VCaP (cell line): ENCODE data around the gene ARHGAP26.

Source experiments
- H3K27ac ChIP-seq: fragments of 450-650 bp; 2 replicates; pipeline ENCODE4 v1.5.1; 2017
- TF ChIP-seq, protein P1 (sequence below): fragments of 450-650 bp; conservative IDR thresholded peaks from 2 replicates; pipeline ENCODE4 v1.5.1; 2017; ENCODE audit warnings: mild to moderate bottlenecking, moderate library complexity

Gene ARHGAP26

DNA sequence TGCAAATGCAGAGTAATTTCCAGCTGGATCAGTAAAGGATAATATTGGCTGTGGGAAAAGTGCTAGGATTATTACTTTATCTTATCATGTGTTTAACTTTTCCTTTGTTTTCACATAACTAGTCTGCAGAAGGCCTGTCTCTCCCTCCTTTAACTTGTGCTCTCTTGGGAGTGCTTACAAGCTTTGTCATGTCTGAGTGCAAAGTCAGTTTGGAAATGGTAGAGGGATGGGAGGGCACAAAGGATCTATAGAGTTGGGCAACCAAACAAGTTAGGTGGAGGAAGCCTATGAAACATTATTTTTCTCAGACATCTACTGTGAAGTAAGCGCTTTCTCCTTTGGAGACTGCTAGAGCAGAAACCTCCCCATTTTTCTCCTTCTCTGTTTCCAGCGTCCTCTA lies 308.8 kb downstream of the ARHGAP26 start:
- TF ChIP-seq, protein P1, sequence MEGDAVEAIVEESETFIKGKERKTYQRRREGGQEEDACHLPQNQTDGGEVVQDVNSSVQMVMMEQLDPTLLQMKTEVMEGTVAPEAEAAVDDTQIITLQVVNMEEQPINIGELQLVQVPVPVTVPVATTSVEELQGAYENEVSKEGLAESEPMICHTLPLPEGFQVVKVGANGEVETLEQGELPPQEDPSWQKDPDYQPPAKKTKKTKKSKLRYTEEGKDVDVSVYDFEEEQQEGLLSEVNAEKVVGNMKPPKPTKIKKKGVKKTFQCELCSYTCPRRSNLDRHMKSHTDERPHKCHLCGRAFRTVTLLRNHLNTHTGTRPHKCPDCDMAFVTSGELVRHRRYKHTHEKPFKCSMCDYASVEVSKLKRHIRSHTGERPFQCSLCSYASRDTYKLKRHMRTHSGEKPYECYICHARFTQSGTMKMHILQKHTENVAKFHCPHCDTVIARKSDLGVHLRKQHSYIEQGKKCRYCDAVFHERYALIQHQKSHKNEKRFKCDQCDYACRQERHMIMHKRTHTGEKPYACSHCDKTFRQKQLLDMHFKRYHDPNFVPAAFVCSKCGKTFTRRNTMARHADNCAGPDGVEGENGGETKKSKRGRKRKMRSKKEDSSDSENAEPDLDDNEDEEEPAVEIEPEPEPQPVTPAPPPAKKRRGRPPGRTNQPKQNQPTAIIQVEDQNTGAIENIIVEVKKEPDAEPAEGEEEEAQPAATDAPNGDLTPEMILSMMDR, result no peak

DNA sequence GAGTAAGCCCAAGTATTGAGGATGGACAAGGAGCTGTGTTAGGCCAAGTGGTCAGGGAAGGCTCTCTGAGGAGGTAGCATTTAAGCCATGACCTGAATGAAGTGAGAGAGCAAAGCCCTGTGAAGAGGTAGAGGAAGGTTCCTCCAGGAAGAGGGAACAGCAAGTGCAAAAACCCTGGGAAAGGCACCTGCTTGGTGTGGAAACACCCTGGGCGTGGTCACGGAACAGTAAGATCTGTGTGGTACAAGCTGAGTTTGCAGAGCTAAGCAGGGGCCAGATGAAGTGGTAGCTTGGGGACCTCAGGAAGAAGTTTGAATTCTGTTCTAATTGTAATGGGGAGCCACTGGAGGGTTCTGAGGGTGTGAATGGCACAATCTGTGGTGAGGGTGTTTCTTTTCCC lies 310.2 kb downstream of the ARHGAP26 start:
- TF ChIP-seq, protein P1, result no peak
- no peak overlapping the region for H3K27ac ChIP-seq

More for the DNA sequence above, 308.8 kb downstream of the ARHGAP26 start:
- H3K27ac ChIP-seq, result no peak overlapping the region

DNA sequence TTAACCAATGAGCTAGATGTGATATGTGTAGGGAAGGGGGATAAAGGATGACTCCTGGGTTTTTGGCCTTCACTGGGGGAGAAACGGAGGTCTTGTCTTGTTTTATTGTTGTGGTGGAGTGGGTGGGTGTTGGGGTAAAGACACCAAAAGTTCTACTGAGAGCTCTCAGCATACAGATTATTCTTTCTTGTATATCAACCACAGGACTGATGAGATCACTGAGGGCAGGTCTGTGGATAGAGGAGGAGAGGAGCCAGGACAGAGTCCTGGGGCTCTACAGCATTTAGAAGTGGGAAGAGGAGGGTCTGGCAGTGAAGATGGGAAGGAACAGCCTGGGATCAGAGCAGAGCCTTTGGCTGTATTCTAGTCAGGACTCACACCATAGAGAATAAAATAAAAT lies 310.8 kb downstream of the ARHGAP26 start:
- no peak overlapping the region for H3K27ac ChIP-seq
- TF ChIP-seq, protein P1, result no peak

DNA sequence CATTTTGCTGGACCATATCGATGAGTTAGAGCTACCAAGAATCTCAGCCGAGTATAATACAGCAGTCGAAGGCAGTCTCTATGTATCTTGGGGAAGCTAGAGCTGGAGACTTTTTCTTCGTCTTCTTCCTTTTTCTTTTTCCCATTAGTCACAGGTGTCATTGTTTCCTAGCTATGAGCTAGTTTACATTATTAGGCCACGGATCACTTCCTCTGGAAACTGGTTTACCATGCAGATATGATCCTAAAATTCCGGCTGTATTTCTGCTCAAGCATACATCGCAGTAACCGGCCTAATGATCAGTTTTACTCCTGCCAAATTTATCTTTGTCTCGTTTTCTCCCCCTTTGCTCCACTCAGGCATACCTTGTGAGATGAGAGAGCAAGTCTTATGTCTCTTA lies 312.8 kb downstream of the ARHGAP26 start:
- no peak overlapping the region for H3K27ac ChIP-seq
- TF ChIP-seq, protein P1, result no peak

DNA sequence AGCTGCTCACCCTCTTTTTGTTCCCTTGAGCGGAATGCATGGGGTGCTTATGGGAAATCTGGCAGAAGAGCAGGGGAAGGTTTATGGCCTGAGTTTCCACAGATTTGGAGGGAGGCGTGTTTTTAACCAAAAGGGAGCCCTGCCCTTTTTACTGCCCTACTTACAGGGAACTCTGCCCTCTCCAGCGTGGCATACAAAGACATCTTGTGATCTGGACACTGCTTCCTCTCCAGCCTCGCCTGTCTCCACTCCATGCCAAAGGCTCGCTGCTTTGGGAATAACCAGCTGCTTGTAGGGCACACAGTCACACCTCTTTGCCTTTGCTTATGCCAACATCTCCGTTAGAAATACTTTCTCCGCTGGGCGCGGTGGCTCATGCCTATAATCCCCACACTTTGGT lies 314.2 kb downstream of the ARHGAP26 start:
- TF ChIP-seq, protein P1, result no peak
- H3K27ac ChIP-seq, result no peak overlapping the region

DNA sequence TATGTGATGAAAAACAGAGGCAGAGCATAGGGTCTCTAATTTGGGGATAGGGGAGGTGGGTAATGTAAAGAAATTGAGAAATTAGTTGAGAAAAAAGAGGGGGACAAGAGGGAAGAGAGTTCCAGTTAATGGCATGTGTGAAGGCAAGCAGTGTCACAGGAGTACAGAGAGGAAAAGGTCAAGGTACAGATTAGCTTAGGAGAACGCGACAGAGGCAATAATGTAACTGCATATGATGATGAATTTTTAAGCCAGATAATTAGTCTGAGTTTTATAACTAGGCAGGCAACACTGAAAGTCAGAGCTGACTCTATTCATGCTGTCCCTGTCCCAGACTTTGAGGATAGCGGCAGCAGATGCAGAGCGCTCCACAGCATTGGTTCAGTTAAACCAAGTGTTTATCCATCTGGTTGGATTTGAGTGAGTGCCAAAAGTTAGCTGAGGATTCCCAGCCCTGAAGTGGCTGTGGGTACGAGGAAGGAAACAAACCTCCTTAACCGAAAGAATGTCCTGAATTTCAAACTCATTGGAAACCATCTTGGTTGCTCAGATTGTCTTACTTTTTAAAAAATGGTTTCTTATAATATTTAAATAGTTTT lies 315.2 kb downstream of the ARHGAP26 start:
- TF ChIP-seq, protein P1, result no peak
- H3K27ac ChIP-seq, result no peak overlapping the region

DNA sequence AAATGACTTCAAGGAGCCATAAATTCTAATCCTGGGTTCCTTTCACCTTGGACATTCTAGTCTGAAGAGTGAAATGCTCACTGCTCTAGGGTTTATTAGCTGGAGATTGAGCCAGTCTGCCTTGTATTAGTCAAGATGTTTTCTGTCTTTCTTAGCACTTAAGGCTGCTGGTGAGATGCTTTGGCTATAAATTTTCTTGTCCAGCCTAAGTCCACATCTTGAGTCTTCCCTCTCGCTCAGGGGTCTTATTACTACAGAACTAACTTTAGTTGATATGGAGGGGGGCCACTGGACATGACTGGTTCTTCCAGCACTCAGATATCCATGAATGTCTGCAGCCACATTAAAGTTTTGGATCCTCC lies 316.4 kb downstream of the ARHGAP26 start:
- TF ChIP-seq, protein P1, result no peak
- no peak overlapping the region for H3K27ac ChIP-seq
